ENCODE results near the gene LRTM2.

The LRTM2 gene

GRCh38 chr12:1880153-1880845 is 59.9 kb downstream of the LRTM2 start:
- Histone ChIP-seq H3K4me3 (no peak overlapping the region), H3K9me3 (ENCODE audit: low read depth, low read length) (no peaks in the 10 kb centered on the region), H3K27ac (no peak overlapping the region), H3K9ac (ENCODE audit: insufficient read length) (no peak overlapping the region), H3K36me3 (ENCODE audit: insufficient read depth, low read length) (no peaks in the 10 kb centered on the region)
- TF ChIP-seq EZH2 (IDR thresholded peaks at IDR 0.05) = no peak
- no peak for TF ChIP-seq FOXP2 (optimal IDR thresholded peaks at IDR 0.05; ENCODE audit: control extremely low read depth, extremely low read length, insufficient read depth)
- no peak for TF ChIP-seq POLR2AphosphoS5 (IDR thresholded peaks at IDR 0.05; ENCODE audit: borderline replicate concordance, low read depth, low read length)
- no peak for DNase-seq (ENCODE audit: low read depth, low spot score)

- DNase-seq (ENCODE audit: low read depth, low spot score) = no peak
- TF ChIP-seq POLR2AphosphoS5 (IDR thresholded peaks at IDR 0.05; ENCODE audit: borderline replicate concordance, low read depth, low read length) (no peak), FOXP2 (optimal IDR thresholded peaks at IDR 0.05; ENCODE audit: control extremely low read depth, extremely low read length, insufficient read depth) (no peak), EZH2 (IDR thresholded peaks at IDR 0.05) (no peak)
- H3K4me3 ChIP-seq = no peak overlapping the region
- H3K9ac ChIP-seq (ENCODE audit: insufficient read length) = no peak overlapping the region
- no peaks in the 10 kb centered on the region for H3K36me3 ChIP-seq (ENCODE audit: insufficient read depth, low read length)
- no peaks in the 10 kb centered on the region for H3K9me3 ChIP-seq (ENCODE audit: low read depth, low read length)
- H3K27ac ChIP-seq = no peak overlapping the region
Measured at GRCh38 chr12:1880876-1881275, 60.5 kb downstream of the LRTM2 start.

GRCh38 chr12:1881301-1881700 is 60.9 kb downstream of the LRTM2 start:
- Histone ChIP-seq H3K36me3 (ENCODE audit: insufficient read depth, low read length) (no peaks in the 10 kb centered on the region), H3K4me3 (no peak overlapping the region), H3K9ac (ENCODE audit: insufficient read length) (no peak overlapping the region), H3K27ac (no peak overlapping the region), H3K9me3 (ENCODE audit: low read depth, low read length) (no peaks in the 10 kb centered on the region)
- no peak for DNase-seq (ENCODE audit: low read depth, low spot score)
- no peak for TF ChIP-seq FOXP2 (optimal IDR thresholded peaks at IDR 0.05; ENCODE audit: control extremely low read depth, extremely low read length, insufficient read depth)
- no peak for TF ChIP-seq EZH2 (IDR thresholded peaks at IDR 0.05)
- no peak for TF ChIP-seq POLR2AphosphoS5 (IDR thresholded peaks at IDR 0.05; ENCODE audit: borderline replicate concordance, low read depth, low read length)

GRCh38 chr12:1881936-1882335 is 61.6 kb downstream of the LRTM2 start:
- Histone ChIP-seq H3K9me3 (ENCODE audit: low read depth, low read length) (no peaks in the 10 kb centered on the region), H3K27ac (no peak overlapping the region), H3K9ac (ENCODE audit: insufficient read length) (no peak overlapping the region), H3K36me3 (ENCODE audit: insufficient read depth, low read length) (no peaks in the 10 kb centered on the region), H3K4me3 (no peak overlapping the region)
- DNase-seq (ENCODE audit: low read depth, low spot score) = no peak
- TF ChIP-seq FOXP2 (optimal IDR thresholded peaks at IDR 0.05; ENCODE audit: control extremely low read depth, extremely low read length, insufficient read depth) = no peak
- no peak for TF ChIP-seq POLR2AphosphoS5 (IDR thresholded peaks at IDR 0.05; ENCODE audit: borderline replicate concordance, low read depth, low read length)
- no peak for TF ChIP-seq EZH2 (IDR thresholded peaks at IDR 0.05)

- H3K36me3 ChIP-seq (ENCODE audit: insufficient read depth, low read length) = no peaks in the 10 kb centered on the region
Measured at GRCh38 chr12:1882405-1882804, 62.0 kb downstream of the LRTM2 start.

GRCh38 chr12:1882850-1883470 is 62.6 kb downstream of the LRTM2 start:
- Histone ChIP-seq H3K27ac (no peak overlapping the region), H3K9me3 (ENCODE audit: low read depth, low read length) (no peaks in the 10 kb centered on the region), H3K4me3 (no peak overlapping the region), H3K36me3 (ENCODE audit: insufficient read depth, low read length) (no peaks in the 10 kb centered on the region), H3K9ac (ENCODE audit: insufficient read length) (no peak overlapping the region)
- TF ChIP-seq EZH2 (IDR thresholded peaks at IDR 0.05) (no peak), POLR2AphosphoS5 (IDR thresholded peaks at IDR 0.05; ENCODE audit: borderline replicate concordance, low read depth, low read length) (no peak), FOXP2 (optimal IDR thresholded peaks at IDR 0.05; ENCODE audit: control extremely low read depth, extremely low read length, insufficient read depth) (no peak)
- DNase-seq (ENCODE audit: low read depth, low spot score) = no peak

More at GRCh38 chr12:1882405-1882804, 62.0 kb downstream of the LRTM2 start:
- Histone ChIP-seq H3K27ac (no peak overlapping the region), H3K9ac (ENCODE audit: insufficient read length) (no peak overlapping the region), H3K9me3 (ENCODE audit: low read depth, low read length) (no peaks in the 10 kb centered on the region), H3K4me3 (no peak overlapping the region)
- DNase-seq (ENCODE audit: low read depth, low spot score) = no peak
- TF ChIP-seq POLR2AphosphoS5 (IDR thresholded peaks at IDR 0.05; ENCODE audit: borderline replicate concordance, low read depth, low read length) = no peak
- TF ChIP-seq EZH2 (IDR thresholded peaks at IDR 0.05) = no peak
- no peak for TF ChIP-seq FOXP2 (optimal IDR thresholded peaks at IDR 0.05; ENCODE audit: control extremely low read depth, extremely low read length, insufficient read depth)

- Histone ChIP-seq H3K27ac (no peak overlapping the region), H3K4me3 (no peak overlapping the region), H3K9me3 (ENCODE audit: low read depth, low read length) (no peaks in the 10 kb centered on the region), H3K9ac (ENCODE audit: insufficient read length) (no peak overlapping the region), H3K36me3 (ENCODE audit: insufficient read depth, low read length) (no peaks in the 10 kb centered on the region)
- DNase-seq (ENCODE audit: low read depth, low spot score) = no peak
- no peak for TF ChIP-seq FOXP2 (optimal IDR thresholded peaks at IDR 0.05; ENCODE audit: control extremely low read depth, extremely low read length, insufficient read depth)
- no peak for TF ChIP-seq POLR2AphosphoS5 (IDR thresholded peaks at IDR 0.05; ENCODE audit: borderline replicate concordance, low read depth, low read length)
- TF ChIP-seq EZH2 (IDR thresholded peaks at IDR 0.05) = no peak
Measured at GRCh38 chr12:1883513-1883912, 63.1 kb downstream of the LRTM2 start.

- no peak for DNase-seq (ENCODE audit: low read depth, low spot score)
- Histone ChIP-seq H3K4me3 (no peak overlapping the region), H3K36me3 (ENCODE audit: insufficient read depth, low read length) (no peaks in the 10 kb centered on the region), H3K9ac (ENCODE audit: insufficient read length) (no peak overlapping the region), H3K27ac (no peak overlapping the region), H3K9me3 (ENCODE audit: low read depth, low read length) (no peaks in the 10 kb centered on the region)
- TF ChIP-seq EZH2 (IDR thresholded peaks at IDR 0.05) = no peak
- TF ChIP-seq FOXP2 (optimal IDR thresholded peaks at IDR 0.05; ENCODE audit: control extremely low read depth, extremely low read length, insufficient read depth) = no peak
- no peak for TF ChIP-seq POLR2AphosphoS5 (IDR thresholded peaks at IDR 0.05; ENCODE audit: borderline replicate concordance, low read depth, low read length)
Measured at GRCh38 chr12:1884651-1885050, 64.3 kb downstream of the LRTM2 start.
